ENCODE measurements around the gene RPS16. TPM values are rescaled to one million over a fixed set of nuclear protein-coding genes. Genes with fewer than 3 reads are reported as not detected.

Gene RPS16
- total and polyA plus RNA-seq, 9 of the 15 experiments (the other 6 are each of a cell fraction or from before 2014, with no cell fraction given) = 82.6 to 3,671 (median 2,204) TPM

DNA sequence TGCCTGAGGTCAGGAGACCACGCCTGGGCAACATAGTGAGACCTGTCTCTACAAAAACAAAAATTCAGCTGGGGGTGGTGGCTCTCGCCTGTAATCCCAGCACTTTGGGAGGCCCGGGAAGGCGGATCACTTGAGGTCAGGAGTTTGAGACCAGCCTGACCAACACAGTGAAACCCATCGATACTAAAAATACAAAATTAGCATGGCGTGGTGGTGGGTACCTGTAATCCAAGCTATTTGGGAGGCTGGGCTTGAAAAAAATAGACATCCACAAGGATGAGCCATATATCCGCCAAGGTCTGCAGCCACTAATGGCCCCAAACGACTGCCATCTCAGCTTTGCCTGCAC is 3.1 kb downstream of the RPS16 start:
- BruUV-seq (replicated peaks) = no TSS peak
- intact Hi-C loops (cut with micrococcal nuclease) = no loop called here
- no peak overlapping the region for H3K4me3 ChIP-seq
- TF ChIP-seq SUPT5H (IDR thresholded peaks at IDR 0.05) (peak; percentile 22), IFI16 (CRISPR knock-in tag; IDR thresholded peaks at IDR 0.05) (no peak), RB1 (IDR thresholded peaks at IDR 0.05; ENCODE audit: low read depth) (no peak), POLR2B (IDR thresholded peaks at IDR 0.05; ENCODE audit: low read depth, partially characterized antibody) (peak; percentile 22), CCAR2 (IDR thresholded peaks at IDR 0.05; ENCODE audit: low read depth, low read length) (no peak), ZNF589 (CRISPR knock-in tag; IDR thresholded peaks at IDR 0.05; ENCODE audit: low read depth) (no peak), POLR3A (IDR thresholded peaks at IDR 0.05; ENCODE audit: borderline replicate concordance, extremely low read depth, insufficient read depth, insufficient read length) (no peak), ZNF143 (CRISPR knock-in tag; IDR thresholded peaks at IDR 0.05) (no peak), TOE1 (IDR thresholded peaks at IDR 0.05; ENCODE audit: borderline replicate concordance) (no peak), TOE1 (CRISPR knock-in tag; IDR thresholded peaks at IDR 0.05; ENCODE audit: borderline replicate concordance, low read depth) (no peak), ZNF384 (IDR thresholded peaks at IDR 0.05; ENCODE audit: low read depth, low read length) (no peak), HDAC3 (IDR thresholded peaks at IDR 0.05; ENCODE audit: borderline replicate concordance, partially characterized antibody) (no peak)
- TF ChIP-seq, protein P1, sequence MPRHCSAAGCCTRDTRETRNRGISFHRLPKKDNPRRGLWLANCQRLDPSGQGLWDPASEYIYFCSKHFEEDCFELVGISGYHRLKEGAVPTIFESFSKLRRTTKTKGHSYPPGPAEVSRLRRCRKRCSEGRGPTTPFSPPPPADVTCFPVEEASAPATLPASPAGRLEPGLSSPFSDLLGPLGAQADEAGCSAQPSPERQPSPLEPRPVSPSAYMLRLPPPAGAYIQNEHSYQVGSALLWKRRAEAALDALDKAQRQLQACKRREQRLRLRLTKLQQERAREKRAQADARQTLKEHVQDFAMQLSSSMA (CRISPR knock-in tag; IDR thresholded peaks at IDR 0.05) = no peak
- TF ChIP-seq, protein P2, sequence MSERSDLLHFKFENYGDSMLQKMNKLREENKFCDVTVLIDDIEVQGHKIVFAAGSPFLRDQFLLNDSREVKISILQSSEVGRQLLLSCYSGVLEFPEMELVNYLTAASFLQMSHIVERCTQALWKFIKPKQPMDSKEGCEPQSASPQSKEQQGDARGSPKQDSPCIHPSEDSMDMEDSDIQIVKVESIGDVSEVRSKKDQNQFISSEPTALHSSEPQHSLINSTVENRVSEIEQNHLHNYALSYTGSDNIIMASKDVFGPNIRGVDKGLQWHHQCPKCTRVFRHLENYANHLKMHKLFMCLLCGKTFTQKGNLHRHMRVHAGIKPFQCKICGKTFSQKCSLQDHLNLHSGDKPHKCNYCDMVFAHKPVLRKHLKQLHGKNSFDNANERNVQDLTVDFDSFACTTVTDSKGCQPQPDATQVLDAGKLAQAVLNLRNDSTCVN (CRISPR knock-in tag; IDR thresholded peaks at IDR 0.05) = no peak
- TF ChIP-seq, protein P3, sequence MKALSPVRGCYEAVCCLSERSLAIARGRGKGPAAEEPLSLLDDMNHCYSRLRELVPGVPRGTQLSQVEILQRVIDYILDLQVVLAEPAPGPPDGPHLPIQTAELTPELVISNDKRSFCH (CRISPR knock-in tag; IDR thresholded peaks at IDR 0.05) = no peak
- TF ChIP-seq, protein P3 (tag; IDR thresholded peaks at IDR 0.05) = no peak
- TF ChIP-seq, protein P4, sequence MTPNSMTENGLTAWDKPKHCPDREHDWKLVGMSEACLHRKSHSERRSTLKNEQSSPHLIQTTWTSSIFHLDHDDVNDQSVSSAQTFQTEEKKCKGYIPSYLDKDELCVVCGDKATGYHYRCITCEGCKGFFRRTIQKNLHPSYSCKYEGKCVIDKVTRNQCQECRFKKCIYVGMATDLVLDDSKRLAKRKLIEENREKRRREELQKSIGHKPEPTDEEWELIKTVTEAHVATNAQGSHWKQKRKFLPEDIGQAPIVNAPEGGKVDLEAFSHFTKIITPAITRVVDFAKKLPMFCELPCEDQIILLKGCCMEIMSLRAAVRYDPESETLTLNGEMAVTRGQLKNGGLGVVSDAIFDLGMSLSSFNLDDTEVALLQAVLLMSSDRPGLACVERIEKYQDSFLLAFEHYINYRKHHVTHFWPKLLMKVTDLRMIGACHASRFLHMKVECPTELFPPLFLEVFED (CRISPR knock-in tag; conservative IDR thresholded peaks at IDR 0.05) = 0 out of 2 replicates have a peak, but pooled peaks have one; percentile 35
- TF ChIP-seq, protein P5, sequence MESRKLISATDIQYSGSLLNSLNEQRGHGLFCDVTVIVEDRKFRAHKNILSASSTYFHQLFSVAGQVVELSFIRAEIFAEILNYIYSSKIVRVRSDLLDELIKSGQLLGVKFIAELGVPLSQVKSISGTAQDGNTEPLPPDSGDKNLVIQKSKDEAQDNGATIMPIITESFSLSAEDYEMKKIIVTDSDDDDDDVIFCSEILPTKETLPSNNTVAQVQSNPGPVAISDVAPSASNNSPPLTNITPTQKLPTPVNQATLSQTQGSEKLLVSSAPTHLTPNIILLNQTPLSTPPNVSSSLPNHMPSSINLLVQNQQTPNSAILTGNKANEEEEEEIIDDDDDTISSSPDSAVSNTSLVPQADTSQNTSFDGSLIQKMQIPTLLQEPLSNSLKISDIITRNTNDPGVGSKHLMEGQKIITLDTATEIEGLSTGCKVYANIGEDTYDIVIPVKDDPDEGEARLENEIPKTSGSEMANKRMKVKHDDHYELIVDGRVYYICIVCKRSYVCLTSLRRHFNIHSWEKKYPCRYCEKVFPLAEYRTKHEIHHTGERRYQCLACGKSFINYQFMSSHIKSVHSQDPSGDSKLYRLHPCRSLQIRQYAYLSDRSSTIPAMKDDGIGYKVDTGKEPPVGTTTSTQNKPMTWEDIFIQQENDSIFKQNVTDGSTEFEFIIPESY (CRISPR knock-in tag; IDR thresholded peaks at IDR 0.05) = peak; percentile 23; the same call in 1 of the 2 replicates

More for the DNA sequence above, 3.1 kb downstream of the RPS16 start:
- in situ Hi-C loops (cut with MboI) = no loop called here
- CTCF ChIA-PET (ENCODE audit: low intra/inter-chr PET ratio) = no interaction called here
- H3K27ac ChIP-seq (ENCODE audit: extremely low read depth, low read depth, low read length) = no peak overlapping the region
- peak overlapping the region in 1 of 2 experiments; percentile 58; a peak in 1 of 4 replicates for H3K9ac ChIP-seq (ENCODE audit: insufficient read depth in 1 of 2, low read depth in 2 of 2, low read length in 2 of 2)
- DNase-seq (ENCODE audit: extremely low read depth in 1 of 4, low spot score in 3 of 4) (no peak), ATAC-seq (no peak), FAIRE-seq (no peak)
- H3K9me3 ChIP-seq (replicated peaks; ENCODE audit: control insufficient read depth, insufficient read depth, low read depth, low read length) = no peaks in the 10 kb centered on the region
- H2AFZ ChIP-seq (ENCODE audit: low read depth, low read length) = no peak overlapping the region
- peaks cover 37% of the 10 kb centered on the region for H3K36me3 ChIP-seq (ENCODE audit: control insufficient read depth, insufficient read depth, low read length)
- POLR2A ChIA-PET = interaction anchor here (0.5 to 6.2 kb wide), 8 partner anchors 9 to 730 kb away, joined by 3 to 141 read pairs (median 3); no protein-coding TSS in a partner anchor
- peaks cover 32% of the 10 kb centered on the region for H3K79me2 ChIP-seq (ENCODE audit: control insufficient read depth, insufficient read depth, low read length)
- no peaks in the 10 kb centered on the region for H3K27me3 ChIP-seq (ENCODE audit: control insufficient read depth in 2 of 2, insufficient read depth in 2 of 2, low read length in 2 of 2)
- no peak overlapping the region for H3K4me2 ChIP-seq (ENCODE audit: insufficient read depth, low read length)
- H3K9me1 ChIP-seq (ENCODE audit: control insufficient read depth, insufficient read depth, low read length) = no peaks in the 10 kb centered on the region
- peaks cover 28 to 37% of the 10 kb centered on the region in 2 experiments for H3K4me1 ChIP-seq (replicated peaks in 1 of 2; ENCODE audit: control insufficient read depth in 2 of 2, insufficient read depth in 2 of 2, low read length in 2 of 2)
- WGBS (ENCODE audit: insufficient coverage, low coverage, missing lambda C conversion rate) = 87% methylated on average over 8 of the region's 8 CpGs
- H4K20me1 ChIP-seq (replicated peaks; ENCODE audit: control insufficient read depth, insufficient read depth, low read length) = peaks cover 21% of the 10 kb centered on the region

Measured in K562 (cell line).